Transverse colon (tissue), 4 donors: ENCODE results near the gene ZGLP1. TPM values are rescaled to one million over a fixed set of nuclear protein-coding genes. Genes with fewer than 3 reads are reported as not detected.

ENCODE experiments used
- DNase-seq: peaks from one replicate; pipeline ENCODE4 v3.0.0-alpha.2; 2019
- H3K27ac ChIP-seq, 4 donors: fragments of 200-600 bp; sonication (generic); 2 replicates each; pipeline ENCODE4 v1.5.1; 2016 to 2018; ENCODE audit warnings: inconsistent platforms in 4 of 4
- H3K27me3 ChIP-seq: fragments of 200-600 bp; sonication (generic); 2 replicates; pipeline ENCODE4 v1.5.1; 2017; ENCODE audit warnings: inconsistent platforms
- H3K36me3 ChIP-seq, 4 donors: fragments of 200-600 bp; sonication (generic); 2 replicates each; pipeline ENCODE4 v1.5.1; 2017 to 2019; ENCODE audit warnings: inconsistent platforms in 4 of 4
- H3K4me1 ChIP-seq, 4 donors: fragments of 200-600 bp; sonication (generic); 2 replicates each; pipeline ENCODE4 v1.5.1; 2017 to 2020; ENCODE audit warnings: inconsistent platforms in 4 of 4
- H3K4me3 ChIP-seq, 4 donors: fragments of 200-600 bp; sonication (generic); 1 replicate in 1 of 4; 2 replicates in 3 of 4; pipeline versions ENCODE4 v1.5.1 to v1.6.1; 2017 to 2019; ENCODE audit warnings: inconsistent platforms in 4 of 4
- H3K9me3 ChIP-seq, 2 donors: fragments of 200-600 bp; sonication (generic); 2 replicates each; pipeline ENCODE4 v1.5.1; 2017 to 2019; ENCODE audit warnings: inconsistent platforms in 2 of 2
- CTCF ChIP-seq, 5 experiments: fragments of 200-600 bp in 3 of 5; fragments of 450-650 bp in 2 of 5; sonication (generic) in 3 of 5; IDR thresholded peaks; 1 replicate in 2 of 5; 2 replicates in 3 of 5; pipeline ENCODE4 v1.5.1; 2016 to 2017; ENCODE audit warnings: antibody characterized with exemption in 5 of 5, inconsistent platforms in 3 of 5, mild to moderate bottlenecking in 2 of 5, moderate library complexity in 1 of 5
- EP300 ChIP-seq: sonication (generic); formaldehyde crosslinking; IDR thresholded peaks from one replicate; pipeline ENCODE4 v1.6.1; 2017; ENCODE audit warnings: antibody characterized with exemption, low read depth
- POLR2A ChIP-seq: fragments of 450-650 bp; IDR thresholded peaks from one replicate; pipeline ENCODE4 v1.6.1; 2016; ENCODE audit warnings: antibody characterized with exemption, mild to moderate bottlenecking, moderate library complexity
- POLR2AphosphoS5 ChIP-seq, 3 donors: sonication (generic); formaldehyde crosslinking; IDR thresholded peaks; one replicate each; pipeline ENCODE4 v1.6.1; 2016; ENCODE audit warnings: antibody characterized with exemption in 3 of 3
- WGBS, 2 donors: methylation state at CpG; one replicate each; pipeline ENCODE4 v1.1.5; 2018; ENCODE audit warnings: low coverage in 1 of 2; 5-methylcytosine and 5-hydroxymethylcytosine counted together
- in situ Hi-C, 4 donors: fragments of 200-750 bp; cut with MboI; loops; one replicate each; pipeline versions ENCODE4 v1.15.0 to v1.15.1; 2017; ENCODE audit warnings: low sequenced_read_pairs in 3 of 4, low pct_ligation_motif_present in 1 of 4, low pct_unique_long_range_greater_than_20kb in 1 of 4
- intact Hi-C: fragments of 100-400 bp; cut with DNase I; formaldehyde crosslinking; loops from one replicate; pipeline ENCODE4 v1.15.1; 2023; ENCODE audit warnings: low total_unique reads
- total RNA-seq, 4 donors: library from RNA; depleted of rRNA; stranded (reverse); fragments of >200 nt; gene quantifications; one replicate each; pipeline ENCODE4 v1.1.0, GENCODE V29; 2016

Gene ZGLP1
- total RNA-seq, 4 donors from 2014 or later = 1.9 to 8.2 (median 3.8) TPM

- no peaks in the 10 kb centered on the region for H3K9me3 ChIP-seq
- in situ Hi-C loops = no loop called here
- H3K27me3 ChIP-seq = no peaks in the 10 kb centered on the region
- WGBS, 2 donors = 62 to 97% methylated on average over 5 to 14 of the region's 15 CpGs
- peaks cover 9 to 31% (median 30%) of the 10 kb centered on the region in 4 donors for H3K4me1 ChIP-seq
- H3K4me3 ChIP-seq = no peak overlapping the region
- intact Hi-C loops = no loop called here
- DNase-seq = no peak
- no peak for TF ChIP-seq EP300
- TF ChIP-seq POLR2AphosphoS5 (IDR thresholded peaks at IDR 0.05) = no peak
- TF ChIP-seq CTCF (IDR thresholded peaks at IDR 0.05) = no peak
- TF ChIP-seq POLR2A = no peak
- no peak overlapping the region for H3K27ac ChIP-seq
- peaks cover 0 to 24% (median 0%) of the 10 kb centered on the region in 4 donors for H3K36me3 ChIP-seq
Observed at GRCh38 chr19:10317857-10318462, 8.3 kb upstream of the ZGLP1 start.

- intact Hi-C loops (no loop called here), in situ Hi-C loops (no loop called here)
- Histone ChIP-seq H3K27me3 (no peaks in the 10 kb centered on the region), H3K9me3 (no peaks in the 10 kb centered on the region), H3K4me1 (peaks cover 9 to 25% (median 23%) of the 10 kb centered on the region in 4 donors), H3K4me3 (no peak overlapping the region), H3K27ac (no peak overlapping the region), H3K36me3 (peaks cover 0 to 21% (median 0%) of the 10 kb centered on the region in 4 donors)
- DNase-seq = no peak
- 84 to 87% methylated on average over 11 to 28 of the region's 29 CpGs for WGBS, 2 donors
- no peak for TF ChIP-seq POLR2AphosphoS5 (IDR thresholded peaks at IDR 0.05)
Observed at GRCh38 chr19:10317045-10317856, 7.6 kb upstream of the ZGLP1 start.

- intact Hi-C loops (no loop called here), in situ Hi-C loops (no loop called here)
- no peak for TF ChIP-seq POLR2AphosphoS5 (IDR thresholded peaks at IDR 0.05)
- no peak for TF ChIP-seq EP300
- TF ChIP-seq CTCF (IDR thresholded peaks at IDR 0.05) = no peak
- TF ChIP-seq POLR2A = no peak
- H3K4me1 ChIP-seq = peaks cover 6 to 22% (median 20%) of the 10 kb centered on the region in 4 donors
- H3K27ac ChIP-seq = peak overlapping the region; percentile 27 to 77 (median 74)
- H3K9me3 ChIP-seq = no peaks in the 10 kb centered on the region
- H3K4me3 ChIP-seq = peak overlapping the region in 1 of 4 donors; percentile 82
- H3K27me3 ChIP-seq = no peaks in the 10 kb centered on the region
- no peak for DNase-seq
- 67 to 68% methylated on average over 3 to 19 of the region's 19 CpGs for WGBS, 2 donors
- peaks cover 0 to 20% (median 0%) of the 10 kb centered on the region in 4 donors for H3K36me3 ChIP-seq
Observed at GRCh38 chr19:10316229-10317044, 6.8 kb upstream of the ZGLP1 start.

- intact Hi-C loops = no loop called here
- Histone ChIP-seq H3K4me1 (peaks cover 0 to 14% (median 14%) of the 10 kb centered on the region in 4 donors), H3K27ac (peak within 1 kb of the TSS; percentile 27 to 77 (median 74)), H3K36me3 (peaks cover 0 to 20% (median 0%) of the 10 kb centered on the region in 4 donors), H3K9me3 (no peaks in the 10 kb centered on the region), H3K4me3 (peak within 1 kb of the TSS; percentile 73 to 82 (median 78)), H3K27me3 (no peaks in the 10 kb centered on the region)
- in situ Hi-C loops = no loop called here
- TF ChIP-seq POLR2A (peak; percentile 32), CTCF (IDR thresholded peaks at IDR 0.05) (no peak), POLR2AphosphoS5 (IDR thresholded peaks at IDR 0.05) (peak in 2 of 3 donors; percentile 55 to 75)
- DNase-seq = peak; percentile 92
- 1% methylated on average over 11 to 38 of the region's 55 CpGs for WGBS, 2 donors
Observed at GRCh38 chr19:10315335-10316214, 6.0 kb upstream of the ZGLP1 start, which contains the start of gene FDX2. FDX2 (minus strand) TSS chr19:10316015; CDS start chr19:10315996, 19 bp downstream.
